Mucosa of stomach (tissue), 1 donor: ENCODE results near the gene ITCH.
"Not testable (repeated sequence)": the region's sequence is repeated elsewhere in the genome, so short reads cannot be mapped to it uniquely, and the experiment has no call there.

Experiments
- H3K27me3 ChIP-seq: one replicate; pipeline ENCODE4 v1.7.0; 2013; ENCODE audit warnings: mild to moderate bottlenecking, low read length; ENCODE audit not compliant: control insufficient read depth, insufficient read depth
- H3K36me3 ChIP-seq: one replicate; pipeline ENCODE4 v1.7.0; 2013; ENCODE audit warnings: low read length; ENCODE audit not compliant: control insufficient read depth, insufficient read depth
- H3K4me1 ChIP-seq: one replicate; pipeline ENCODE4 v1.7.0; 2013; ENCODE audit warnings: mild to moderate bottlenecking, low read length; ENCODE audit not compliant: control insufficient read depth, insufficient read depth
- H3K4me3 ChIP-seq: one replicate; pipeline ENCODE4 v1.7.0; 2013; ENCODE audit warnings: low read length
- H3K9ac ChIP-seq: one replicate; pipeline ENCODE4 v1.7.0; 2013; ENCODE audit warnings: mild to moderate bottlenecking, low read length, moderate library complexity
- H3K9me3 ChIP-seq: one replicate; pipeline ENCODE4 v1.7.0; 2013; ENCODE audit warnings: mild to moderate bottlenecking, low read length, moderate library complexity; ENCODE audit not compliant: control insufficient read depth
- donor health status: Pancreatic carcinoma.

Gene ITCH

DNA sequence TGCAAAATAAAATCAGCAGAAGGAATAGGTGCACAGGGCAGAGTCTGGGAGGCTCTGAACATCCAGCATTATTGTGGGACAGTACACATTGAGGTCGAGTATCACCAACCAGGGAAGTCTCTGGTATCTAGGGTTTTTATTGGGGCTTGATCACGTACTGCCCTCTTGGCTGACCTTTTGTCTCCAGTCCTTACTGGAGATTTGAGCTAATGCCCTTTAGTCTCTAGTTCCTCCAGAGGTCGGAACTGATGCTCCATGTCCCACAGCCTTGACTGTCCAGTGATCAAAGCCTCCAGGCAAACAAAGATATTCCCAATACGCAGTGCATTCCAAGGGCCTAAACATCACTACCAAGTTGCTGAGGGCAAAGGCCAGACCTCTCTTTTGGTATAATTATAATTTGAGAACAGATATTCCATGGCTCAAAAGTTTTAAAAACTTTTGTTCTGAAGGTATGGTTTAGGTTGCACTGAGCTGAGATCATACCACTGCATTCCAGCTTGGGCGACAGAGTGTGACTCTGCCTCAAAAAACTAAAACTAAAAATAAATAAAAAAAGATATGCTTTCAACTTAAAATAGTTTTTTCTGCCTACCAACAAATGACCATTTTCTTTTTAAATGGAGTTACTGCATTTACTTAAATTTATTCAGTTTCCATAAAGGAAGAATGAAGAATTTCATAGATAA, 96.3 kb downstream of the ITCH start:
- H3K9me3 ChIP-seq, result no peaks in the 10 kb centered on the region
- no peaks in the 10 kb centered on the region for H3K36me3 ChIP-seq
- H3K27me3 ChIP-seq, result no peaks in the 10 kb centered on the region
- H3K9ac ChIP-seq, result no peak overlapping the region
- H3K4me1 ChIP-seq, result no peaks in the 10 kb centered on the region
- no peak overlapping the region for H3K4me3 ChIP-seq

DNA sequence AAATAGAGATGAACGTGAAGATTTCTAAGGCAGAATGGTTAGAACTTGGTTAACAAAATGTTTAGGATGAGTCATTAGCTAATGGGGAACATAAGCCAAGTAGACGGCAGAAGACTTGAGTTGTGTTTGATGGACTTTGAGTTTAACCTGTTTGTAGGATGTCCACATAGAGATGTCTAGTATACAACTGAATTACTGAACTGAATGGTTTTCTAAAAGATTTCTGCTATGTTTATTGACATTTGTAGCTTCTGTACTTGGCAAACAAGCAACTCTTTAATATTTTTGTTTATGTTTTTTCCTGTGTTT, 98.7 kb downstream of the ITCH start:
- Histone ChIP-seq H3K9ac (no peak overlapping the region), H3K9me3 (no peaks in the 10 kb centered on the region), H3K27me3 (no peaks in the 10 kb centered on the region), H3K36me3 (no peaks in the 10 kb centered on the region), H3K4me3 (no peak overlapping the region), H3K4me1 (no peaks in the 10 kb centered on the region)

DNA sequence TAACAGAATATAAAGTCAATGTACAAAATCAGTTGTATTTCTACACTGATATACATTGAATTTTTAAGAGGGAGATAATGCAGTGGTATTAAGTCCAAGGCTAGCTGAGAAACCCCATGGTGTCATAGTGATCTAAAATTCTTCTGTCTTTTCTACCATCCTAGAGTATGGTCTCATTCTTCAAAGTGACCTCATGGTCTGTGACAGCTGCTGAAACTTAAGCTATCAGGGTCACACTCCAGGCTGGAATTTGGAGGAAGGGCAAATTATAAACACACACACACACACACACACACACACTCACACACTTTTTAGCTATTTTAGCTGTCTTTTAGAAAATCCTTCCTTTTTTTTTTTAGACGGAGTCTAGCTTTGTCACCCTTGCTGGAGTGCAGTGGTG, 105.9 kb downstream of the ITCH start:
- no peaks in the 10 kb centered on the region for H3K27me3 ChIP-seq

DNA sequence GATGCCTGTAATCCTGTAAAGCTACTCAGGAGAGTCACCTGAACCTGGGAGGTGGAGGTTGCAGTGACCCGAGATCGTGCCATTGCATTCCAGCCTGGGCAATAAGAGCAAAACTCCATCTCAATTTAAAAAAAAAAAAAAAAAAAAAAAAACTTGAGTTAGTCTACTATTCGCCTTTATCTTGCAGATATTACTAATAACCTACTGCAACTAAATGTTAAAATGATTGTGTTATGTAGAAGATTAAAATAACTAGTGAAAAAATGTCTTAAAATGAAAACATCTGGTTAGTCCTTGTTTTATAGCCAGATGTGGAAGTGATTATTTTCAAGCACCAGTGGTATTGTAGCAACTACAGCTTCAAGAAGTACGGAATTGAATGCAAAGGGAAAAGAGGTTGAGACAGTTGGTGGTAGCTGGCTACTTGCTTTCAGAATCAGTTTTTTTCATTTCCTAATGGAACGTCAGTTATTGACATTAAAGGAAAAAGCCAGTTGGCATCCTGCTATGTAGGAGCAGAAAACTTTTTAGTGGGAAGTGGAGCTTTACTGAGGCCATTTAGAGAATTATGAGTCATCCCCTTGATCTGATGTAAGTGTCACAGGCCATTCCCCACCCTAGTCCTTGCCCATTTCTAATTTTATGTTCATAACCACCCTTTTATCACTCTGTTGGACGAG, 109.3 kb downstream of the ITCH start:
- Histone ChIP-seq H3K9ac (no peak overlapping the region), H3K36me3 (peaks cover 4% of the 10 kb centered on the region), H3K4me1 (peaks cover 6% of the 10 kb centered on the region), H3K4me3 (no peak overlapping the region), H3K9me3 (no peaks in the 10 kb centered on the region), H3K27me3 (no peaks in the 10 kb centered on the region)

More for the DNA sequence above, 105.9 kb downstream of the ITCH start:
- Histone ChIP-seq H3K36me3 (peaks cover 4% of the 10 kb centered on the region), H3K9ac (no peak overlapping the region), H3K4me3 (no peak overlapping the region), H3K9me3 (no peaks in the 10 kb centered on the region), H3K4me1 (peaks cover 6% of the 10 kb centered on the region)

DNA sequence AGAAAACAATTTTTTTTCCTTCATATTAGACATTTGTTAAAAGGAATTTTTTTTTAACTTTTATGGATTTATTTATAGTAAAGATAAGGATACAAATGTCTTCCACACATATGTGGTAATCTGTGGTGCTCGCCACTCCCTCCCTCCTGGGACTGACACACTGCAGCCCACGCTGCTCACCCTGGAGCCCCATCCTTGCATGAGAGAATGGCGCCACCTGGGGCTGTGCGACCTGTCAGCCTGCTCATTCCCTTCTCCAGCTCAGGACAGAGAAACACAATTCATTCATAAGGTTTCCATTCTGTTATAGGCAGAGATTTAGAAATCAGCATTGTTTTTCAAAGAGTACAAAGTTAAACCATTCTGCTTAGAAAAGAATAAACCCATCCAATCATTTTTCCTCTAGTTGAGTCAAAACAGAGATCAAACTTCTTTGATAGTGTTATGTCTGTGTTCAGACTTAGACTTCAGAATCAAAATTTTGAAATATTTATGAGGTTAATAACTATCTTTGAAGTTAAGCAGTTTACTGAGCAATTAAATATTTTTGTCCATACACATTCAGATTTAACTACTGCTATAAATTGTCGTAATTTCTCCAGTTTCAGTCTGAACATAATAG, 110.3 kb downstream of the ITCH start:
- Histone ChIP-seq H3K4me3 (no peak overlapping the region), H3K4me1 (peaks cover 6% of the 10 kb centered on the region), H3K27me3 (no peaks in the 10 kb centered on the region), H3K9ac (no peak overlapping the region), H3K9me3 (no peaks in the 10 kb centered on the region), H3K36me3 (peaks cover 4% of the 10 kb centered on the region)

DNA sequence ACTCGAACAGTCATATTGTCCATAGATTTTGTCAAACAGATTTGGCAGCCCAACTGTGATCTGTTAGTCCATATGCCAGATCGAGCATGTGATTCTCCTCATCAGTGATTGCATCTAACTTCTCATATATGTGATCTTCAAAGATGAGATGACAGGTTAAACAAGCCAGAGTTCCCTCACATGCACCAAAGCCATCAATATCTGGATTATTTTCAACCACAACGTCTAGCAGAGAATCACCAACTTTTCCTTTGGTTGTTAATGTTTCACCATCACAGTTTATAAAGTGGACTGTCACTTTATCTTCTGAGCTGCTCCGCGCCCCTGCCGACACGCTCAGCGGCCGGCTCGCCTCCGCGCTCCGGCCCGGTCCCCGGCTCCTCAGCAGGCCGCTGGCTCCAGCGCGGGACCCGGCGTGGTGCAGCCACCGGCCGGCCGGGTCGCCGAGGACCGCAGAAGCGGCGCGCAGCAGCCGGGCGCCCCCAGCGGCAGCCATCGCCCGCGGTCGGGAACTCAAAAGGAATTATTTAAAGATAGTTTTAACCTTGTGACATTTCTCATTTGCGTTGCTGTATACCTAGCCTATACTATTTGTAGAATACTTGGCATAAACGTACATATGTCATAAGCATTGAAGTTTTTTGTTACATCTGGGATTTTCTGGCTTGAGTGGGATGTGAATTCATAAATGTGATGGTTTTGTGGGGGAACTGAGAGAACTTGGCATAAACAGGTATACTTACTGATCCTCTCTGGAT, 113.1 kb downstream of the ITCH start:
- Histone ChIP-seq H3K4me1 (peaks cover 6% of the 10 kb centered on the region), H3K9me3 (no peaks in the 10 kb centered on the region), H3K9ac (no peak overlapping the region), H3K4me3 (no peak overlapping the region), H3K27me3 (no peaks in the 10 kb centered on the region), H3K36me3 (no peaks in the 10 kb centered on the region)

DNA sequence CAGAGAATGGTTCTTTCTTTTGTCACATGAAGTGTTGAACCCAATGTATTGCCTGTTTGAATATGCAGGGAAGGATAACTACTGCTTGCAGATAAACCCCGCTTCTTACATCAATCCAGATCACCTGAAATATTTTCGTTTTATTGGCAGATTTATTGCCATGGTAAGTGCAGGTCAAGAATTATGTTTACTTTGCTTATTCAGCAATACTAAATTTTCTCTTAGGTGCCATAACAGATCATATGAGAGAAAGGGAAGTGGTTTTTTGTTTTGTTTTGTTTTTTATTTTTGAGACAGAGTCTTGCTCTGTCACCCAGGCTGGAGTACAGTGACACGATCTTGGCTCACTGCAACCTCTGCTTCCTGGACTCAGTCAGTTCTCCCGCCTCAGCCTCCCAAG, 116.6 kb downstream of the ITCH start:
- no peaks in the 10 kb centered on the region for H3K9me3 ChIP-seq
- H3K27me3 ChIP-seq, result no peaks in the 10 kb centered on the region
- H3K4me3 ChIP-seq, result no peak overlapping the region
- H3K36me3 ChIP-seq, result peaks cover 3% of the 10 kb centered on the region
- no peaks in the 10 kb centered on the region for H3K4me1 ChIP-seq
- no peak overlapping the region for H3K9ac ChIP-seq

DNA sequence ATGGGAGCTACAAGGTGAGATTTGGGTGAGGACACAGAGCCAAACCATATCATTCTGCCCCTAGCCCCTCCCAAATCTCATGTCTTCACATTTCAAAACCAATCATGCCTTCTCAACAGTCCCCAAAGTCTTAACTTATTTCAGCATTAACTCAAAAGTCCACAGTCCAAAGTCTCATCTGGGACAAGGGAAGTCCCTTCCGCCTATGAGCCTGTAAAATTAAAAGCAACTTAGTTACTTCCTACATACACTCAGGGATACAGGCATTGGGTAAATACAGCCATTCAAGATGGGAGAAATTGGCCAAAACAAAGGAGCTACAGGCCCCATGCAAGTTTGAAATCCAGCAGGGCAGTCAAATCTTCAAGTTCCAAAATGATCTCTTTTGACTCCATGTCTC, 119.1 kb downstream of the ITCH start:
- not testable (repeated sequence) for H3K9me3 ChIP-seq, H3K9ac ChIP-seq, H3K4me1 ChIP-seq, H3K36me3 ChIP-seq, H3K27me3 ChIP-seq, H3K4me3 ChIP-seq

DNA sequence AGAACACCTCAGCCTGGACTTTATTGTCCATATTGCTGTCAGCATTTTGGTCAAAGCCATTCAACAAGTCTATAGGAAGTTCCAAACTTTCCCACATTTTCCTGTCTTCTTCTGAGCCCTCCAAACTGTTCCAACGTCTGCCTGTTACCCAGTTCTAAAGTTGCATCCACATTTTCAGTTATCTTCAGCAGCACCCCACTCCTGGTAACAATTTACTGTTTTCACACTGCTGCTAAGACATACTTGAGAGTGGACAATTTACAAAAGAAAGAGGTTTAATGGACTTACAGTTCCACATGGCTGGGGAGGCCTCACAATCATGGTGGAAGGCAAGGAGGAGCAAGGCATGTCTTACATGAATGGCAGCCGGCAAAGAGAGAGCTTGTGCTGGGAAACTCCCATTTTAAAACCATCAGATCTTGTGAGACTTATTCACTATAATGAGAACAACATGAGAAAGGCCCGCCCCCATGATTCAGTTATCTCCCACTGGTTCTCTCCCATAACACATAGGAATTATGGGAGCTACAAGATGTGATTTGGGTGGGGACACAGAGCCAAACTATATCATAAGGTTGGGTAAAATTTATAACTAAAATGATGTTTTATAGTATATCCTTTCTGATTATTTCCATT, 120.6 kb downstream of the ITCH start:
- H3K27me3 ChIP-seq, H3K9ac ChIP-seq, H3K4me1 ChIP-seq, H3K9me3 ChIP-seq, H3K36me3 ChIP-seq, H3K4me3 ChIP-seq: not testable (repeated sequence)

DNA sequence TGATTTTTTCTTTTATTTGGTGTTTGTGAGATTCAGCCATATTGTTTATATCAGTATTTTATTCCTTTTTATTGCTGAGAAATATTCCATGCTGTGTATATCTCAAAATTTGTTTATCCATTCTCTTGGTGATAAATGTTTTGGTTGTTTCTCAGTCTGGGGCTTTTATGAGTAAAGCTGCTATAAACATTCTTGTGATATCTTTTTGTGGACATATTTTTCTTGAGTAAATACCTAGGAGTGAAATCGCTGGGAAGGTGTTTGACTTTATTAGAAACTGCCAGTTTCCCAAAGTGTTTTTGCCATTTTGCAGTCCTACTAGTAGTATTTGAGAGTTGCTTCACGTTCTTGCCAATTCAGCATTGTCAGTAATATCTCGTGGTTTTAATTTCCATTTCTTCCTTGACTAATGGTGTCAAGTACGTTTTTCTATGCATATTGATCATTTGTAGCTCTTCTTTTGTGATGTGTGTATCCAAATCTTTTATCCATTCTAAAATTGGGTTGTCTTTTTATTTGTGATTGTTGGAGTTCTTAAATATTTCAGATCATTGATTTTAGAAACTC, 122.1 kb downstream of the ITCH start:
- no peaks in the 10 kb centered on the region for H3K4me1 ChIP-seq
- no peaks in the 10 kb centered on the region for H3K27me3 ChIP-seq
- H3K36me3 ChIP-seq, result peaks cover 3% of the 10 kb centered on the region
- H3K4me3 ChIP-seq, result no peak overlapping the region
- no peaks in the 10 kb centered on the region for H3K9me3 ChIP-seq
- H3K9ac ChIP-seq, result no peak overlapping the region

DNA sequence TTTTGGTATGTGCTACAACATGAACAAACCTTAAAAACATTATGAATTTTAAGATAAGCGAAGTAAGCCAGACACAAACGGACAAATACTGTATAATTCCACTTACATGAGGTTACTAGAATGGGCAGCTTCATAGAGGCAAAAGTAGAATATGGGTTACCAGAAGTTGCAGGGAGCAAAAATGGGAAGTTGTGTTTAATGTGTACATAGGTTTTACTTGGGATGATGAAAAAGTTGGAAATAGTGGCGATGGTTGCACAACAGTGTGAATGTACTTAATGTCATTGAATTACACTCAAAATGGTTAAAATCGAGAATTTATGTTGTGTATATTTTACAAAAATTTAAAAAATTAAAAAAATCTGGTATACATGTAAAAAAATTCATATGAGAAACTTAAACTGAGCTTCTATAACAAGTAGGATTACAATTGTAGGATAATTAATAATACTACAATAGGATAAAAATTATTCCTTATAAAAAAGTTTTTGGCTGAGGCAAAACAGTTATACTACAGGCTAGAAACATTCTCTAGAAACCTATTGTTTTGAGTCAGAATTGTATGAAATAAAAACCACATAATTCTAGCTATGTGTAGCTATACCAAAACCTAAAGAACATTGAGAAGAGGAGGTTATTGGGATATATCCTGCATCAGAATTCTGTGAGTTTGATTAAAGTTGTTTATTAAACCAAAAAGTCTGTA, 128.3 kb downstream of the ITCH start:
- no peaks in the 10 kb centered on the region for H3K4me1 ChIP-seq
- H3K4me3 ChIP-seq, result no peak overlapping the region
- no peaks in the 10 kb centered on the region for H3K36me3 ChIP-seq
- no peaks in the 10 kb centered on the region for H3K9me3 ChIP-seq
- no peaks in the 10 kb centered on the region for H3K27me3 ChIP-seq
- H3K9ac ChIP-seq, result no peak overlapping the region
